GM20000 (cell line): ENCODE data around the gene AOC1.
"Not testable (repeated sequence)": the region's sequence is repeated elsewhere in the genome, so short reads cannot be mapped to it uniquely, and the experiment has no call there.

Experiments used
- DNase-seq: peaks from one replicate; pipeline ENCODE4 v3.0.0; 2012; ENCODE audit warnings: low spot score
- CTCF ChIP-seq: IDR thresholded peaks from 2 replicates; pipeline ENCODE4 v1.5.1; 2012; ENCODE audit warnings: mild to moderate bottlenecking, control low read depth; ENCODE audit errors: extremely low read depth, missing control alignments

Gene AOC1

GRCh38 chr7:150852371-150852905 is at the start of gene AOC1:
TSS of gene AOC1 (plus strand) at chr7:150852517. CDS start at chr7:150856471, 3,954 bp downstream.
- TF ChIP-seq CTCF = no peak
- no peak for DNase-seq

GRCh38 chr7:150803161-150803860 is 49.0 kb upstream of the AOC1 start:
- no peak for DNase-seq
- TF ChIP-seq CTCF = no peak

- no peak for TF ChIP-seq CTCF
- no peak for DNase-seq
These were observed 47.5 kb upstream of the AOC1 start for GRCh38 chr7:150804802-150805201.

- no peak for TF ChIP-seq CTCF
These were observed 46.5 kb upstream of the AOC1 start for GRCh38 chr7:150805864-150806263.

GRCh38 chr7:150806454-150806853 is 45.9 kb upstream of the AOC1 start:
- DNase-seq = no peak
- TF ChIP-seq CTCF = no peak

More at GRCh38 chr7:150805864-150806263, 46.5 kb upstream of the AOC1 start:
- no peak for DNase-seq

GRCh38 chr7:150806863-150807262 is 45.5 kb upstream of the AOC1 start:
- no peak for TF ChIP-seq CTCF
- DNase-seq = no peak

GRCh38 chr7:150807616-150808438 is 44.5 kb upstream of the AOC1 start:
- DNase-seq = not testable (repeated sequence)
